Neural progenitor cell (in vitro differentiated cells): ENCODE measurements around the gene ARHGAP26. TPM values are rescaled to one million over a fixed set of nuclear protein-coding genes. Genes with fewer than 3 reads are reported as not detected.

ENCODE experiments used
- DNase-seq: peaks from one replicate; pipeline ENCODE4 v3.0.0-alpha.2; 2016; ENCODE audit warnings: low spot score
- H2AFZ ChIP-seq: fragments of 200-600 bp; sonication (generic); replicated peaks from 2 replicates; pipeline ENCODE4 v1.6.1; 2016; ENCODE audit warnings: antibody characterized with exemption
- H3F3A ChIP-seq: fragments of 200-600 bp; sonication (generic); 2 replicates; pipeline ENCODE4 v1.6.1; 2016; ENCODE audit warnings: antibody characterized with exemption, low read depth
- H3K27ac ChIP-seq: fragments of 200-600 bp; sonication (generic); 2 replicates; pipeline ENCODE4 v1.5.1; 2016; ENCODE audit warnings: mild to moderate bottlenecking
- H3K27me3 ChIP-seq: fragments of 200-600 bp; sonication (generic); 2 replicates; pipeline ENCODE4 v1.6.1; 2016; ENCODE audit warnings: mild to moderate bottlenecking, moderate library complexity
- H3K36me3 ChIP-seq: fragments of 200-600 bp; sonication (generic); 2 replicates; pipeline ENCODE4 v1.5.1; 2016
- H3K4me1 ChIP-seq: fragments of 200-600 bp; sonication (generic); 2 replicates; pipeline ENCODE4 v1.6.1; 2016; ENCODE audit warnings: mixed run types
- H3K4me2 ChIP-seq: fragments of 200-600 bp; sonication (generic); 2 replicates; pipeline ENCODE4 v1.6.1; 2016
- H3K4me3 ChIP-seq: fragments of 200-600 bp; sonication (generic); 2 replicates; pipeline ENCODE4 v1.5.1; 2016
- H3K79me2 ChIP-seq: fragments of 200-600 bp; sonication (generic); 2 replicates; pipeline ENCODE4 v1.6.1; 2016; ENCODE audit warnings: low read depth
- H3K9ac ChIP-seq: fragments of 200-600 bp; sonication (generic); 2 replicates; pipeline ENCODE4 v1.6.1; 2016
- H3K9me3 ChIP-seq: fragments of 200-600 bp; sonication (generic); 2 replicates; pipeline ENCODE4 v1.5.1; 2016; ENCODE audit warnings: low read depth
- H4K20me1 ChIP-seq: fragments of 200-600 bp; sonication (generic); 2 replicates; pipeline ENCODE4 v1.6.1; 2016; ENCODE audit warnings: low read depth
- H3K27ac Mint-ChIP-seq: 3 replicates; pipeline ENCODE4 v1.8.0; 2021; ENCODE audit warnings: mixed read lengths
- H3K27me3 Mint-ChIP-seq: 2 replicates; pipeline ENCODE4 v1.8.0; 2022; ENCODE audit warnings: low read depth, mild to moderate bottlenecking, inconsistent platforms, moderate library complexity, mixed read lengths; ENCODE audit not compliant: insufficient read depth
- H3K36me3 Mint-ChIP-seq: 3 replicates; pipeline ENCODE4 v1.8.0; 2021; ENCODE audit warnings: mixed read lengths
- H3K4me1 Mint-ChIP-seq: 3 replicates; pipeline ENCODE4 v1.8.0; 2021; ENCODE audit warnings: mixed read lengths
- H3K4me3 Mint-ChIP-seq: 3 replicates; pipeline ENCODE4 v1.8.0; 2021; ENCODE audit warnings: mild to moderate bottlenecking, moderate library complexity, mixed read lengths
- H3K9me3 Mint-ChIP-seq: 3 replicates; pipeline ENCODE4 v1.8.0; 2020; ENCODE audit warnings: mixed read lengths
- EZH2 ChIP-seq: fragments of 200-600 bp; sonication (generic); IDR thresholded peaks from 2 replicates; pipeline ENCODE4 v1.6.1; 2017; ENCODE audit warnings: antibody characterized with exemption, mild to moderate bottlenecking, moderate library complexity
- EZH2phosphoT487 ChIP-seq: fragments of 200-600 bp; sonication (generic); IDR thresholded peaks from 2 replicates; pipeline ENCODE4 v1.6.1; 2017; ENCODE audit warnings: antibody characterized with exemption
- total RNA-seq: library from RNA; depleted of rRNA; stranded (reverse); fragments of >200 nt; gene quantifications from 2 replicates; pipeline ENCODE4 v1.2.3, GENCODE V29; 2015; ENCODE audit warnings: low replicate concordance
- TF ChIP-seq, protein P1 (sequence below): fragments of 200-600 bp; sonication (generic); IDR thresholded peaks from 2 replicates; pipeline ENCODE4 v1.5.1; 2017; ENCODE audit warnings: antibody characterized with exemption, mild to moderate bottlenecking

Gene ARHGAP26
- total RNA-seq, 1 donor from 2014 or later = 7.0 TPM

DNA sequence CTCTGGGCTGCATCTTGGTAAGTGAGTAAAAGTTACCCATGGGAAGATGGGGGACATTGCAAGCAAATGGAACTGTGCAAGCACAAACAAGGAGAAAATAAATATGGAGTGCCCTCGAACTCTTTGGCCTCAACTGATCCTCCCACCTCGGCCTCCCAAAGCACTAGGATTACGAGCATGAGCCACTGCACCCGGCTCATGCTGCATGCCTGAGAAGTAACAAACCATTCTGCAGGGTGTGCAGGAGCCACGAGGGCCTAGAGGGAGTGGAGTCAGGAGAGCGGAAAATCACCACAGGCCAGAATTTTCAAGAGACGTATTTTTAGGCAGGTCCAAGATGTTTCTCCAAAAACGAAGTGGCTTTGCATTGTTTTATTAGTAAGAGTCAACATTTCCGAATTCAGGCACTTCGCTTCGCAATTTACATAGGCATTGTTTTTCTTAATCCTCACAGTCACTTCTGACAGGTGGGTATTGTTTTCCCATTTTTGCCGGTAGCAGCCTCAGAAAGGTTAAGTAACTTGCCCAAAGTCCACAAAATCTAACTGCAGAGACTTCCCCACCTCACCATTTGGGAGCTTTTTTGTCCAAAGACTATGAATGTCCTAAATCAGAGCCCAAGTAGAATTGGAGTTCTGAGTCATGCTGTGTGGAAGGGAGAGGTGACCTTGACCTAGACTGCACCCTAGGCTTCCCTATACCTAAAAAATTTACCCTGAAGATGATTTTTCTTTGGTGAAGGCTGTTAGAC, 403.1 kb downstream of the ARHGAP26 start:
- Histone ChIP-seq H2AFZ (no peak overlapping the region), H3K27me3 (no peaks in the 10 kb centered on the region), H3F3A (no peaks in the 10 kb centered on the region), H3K9ac (no peak overlapping the region), H3K79me2 (no peaks in the 10 kb centered on the region), H3K9me3 (no peaks in the 10 kb centered on the region), H3K4me1 (no peaks in the 10 kb centered on the region), H3K27ac (no peak overlapping the region), H3K4me2 (no peak overlapping the region), H3K4me3 (no peak overlapping the region), H3K36me3 (no peaks in the 10 kb centered on the region), H4K20me1 (no peaks in the 10 kb centered on the region)
- Mint-ChIP-seq H3K9me3 (no peaks in the 10 kb centered on the region), H3K4me1 (peaks cover 3% of the 10 kb centered on the region), H3K4me3 (no peak overlapping the region), H3K27ac (no peak overlapping the region), H3K27me3 (no peaks in the 10 kb centered on the region), H3K36me3 (no peaks in the 10 kb centered on the region)
- TF ChIP-seq EZH2 (no peak), EZH2phosphoT487 (no peak)
- TF ChIP-seq, protein P1, sequence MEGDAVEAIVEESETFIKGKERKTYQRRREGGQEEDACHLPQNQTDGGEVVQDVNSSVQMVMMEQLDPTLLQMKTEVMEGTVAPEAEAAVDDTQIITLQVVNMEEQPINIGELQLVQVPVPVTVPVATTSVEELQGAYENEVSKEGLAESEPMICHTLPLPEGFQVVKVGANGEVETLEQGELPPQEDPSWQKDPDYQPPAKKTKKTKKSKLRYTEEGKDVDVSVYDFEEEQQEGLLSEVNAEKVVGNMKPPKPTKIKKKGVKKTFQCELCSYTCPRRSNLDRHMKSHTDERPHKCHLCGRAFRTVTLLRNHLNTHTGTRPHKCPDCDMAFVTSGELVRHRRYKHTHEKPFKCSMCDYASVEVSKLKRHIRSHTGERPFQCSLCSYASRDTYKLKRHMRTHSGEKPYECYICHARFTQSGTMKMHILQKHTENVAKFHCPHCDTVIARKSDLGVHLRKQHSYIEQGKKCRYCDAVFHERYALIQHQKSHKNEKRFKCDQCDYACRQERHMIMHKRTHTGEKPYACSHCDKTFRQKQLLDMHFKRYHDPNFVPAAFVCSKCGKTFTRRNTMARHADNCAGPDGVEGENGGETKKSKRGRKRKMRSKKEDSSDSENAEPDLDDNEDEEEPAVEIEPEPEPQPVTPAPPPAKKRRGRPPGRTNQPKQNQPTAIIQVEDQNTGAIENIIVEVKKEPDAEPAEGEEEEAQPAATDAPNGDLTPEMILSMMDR = no peak
- DNase-seq = peak; percentile 18

DNA sequence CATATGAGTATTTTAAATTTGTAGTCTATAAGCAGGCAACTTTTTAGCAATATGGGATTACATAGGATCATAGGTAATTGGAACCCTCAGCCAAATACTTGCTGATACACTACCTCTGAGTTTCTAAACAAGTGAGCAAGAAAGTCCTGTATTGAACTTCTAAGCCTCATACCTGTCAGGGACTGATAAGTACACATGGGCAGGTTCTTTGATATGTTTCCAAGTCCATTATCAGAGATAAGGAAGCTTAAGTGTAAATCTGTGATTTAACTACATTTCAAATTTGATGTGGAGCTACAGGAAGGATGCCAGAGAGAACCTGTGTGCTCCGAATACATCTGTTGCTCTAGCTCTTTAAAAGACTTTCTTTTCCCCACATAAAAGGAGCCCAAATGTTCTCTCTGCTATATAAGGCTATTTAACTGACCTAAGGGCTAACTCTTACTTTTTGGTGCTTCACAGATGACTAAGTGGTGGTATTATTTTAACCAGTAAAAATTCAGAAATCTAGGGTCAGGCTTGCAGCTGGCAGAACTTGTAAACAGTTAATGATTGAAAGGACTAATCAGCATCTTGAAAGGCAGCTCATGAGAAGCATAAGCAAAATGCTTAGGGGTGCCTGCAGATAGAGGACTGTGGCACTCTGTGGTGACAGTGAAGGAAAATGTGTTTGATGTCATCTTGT, 404.7 kb downstream of the ARHGAP26 start:
- no peaks in the 10 kb centered on the region for H4K20me1 ChIP-seq
- H3K4me2 ChIP-seq = no peak overlapping the region
- H3K4me3 Mint-ChIP-seq = no peak overlapping the region
- no peak overlapping the region for H3K4me3 ChIP-seq
- H3K27me3 Mint-ChIP-seq = no peaks in the 10 kb centered on the region
- no peaks in the 10 kb centered on the region for H3K36me3 ChIP-seq
- no peaks in the 10 kb centered on the region for H3K9me3 Mint-ChIP-seq
- H3F3A ChIP-seq = no peaks in the 10 kb centered on the region
- H3K9ac ChIP-seq = no peak overlapping the region
- H3K36me3 Mint-ChIP-seq = no peaks in the 10 kb centered on the region
- no peak overlapping the region for H3K27ac Mint-ChIP-seq
- TF ChIP-seq, protein P1 = no peak
- no peak for TF ChIP-seq EZH2
- TF ChIP-seq EZH2phosphoT487 = no peak
- no peaks in the 10 kb centered on the region for H3K9me3 ChIP-seq
- H3K27ac ChIP-seq = no peak overlapping the region
- no peaks in the 10 kb centered on the region for H3K79me2 ChIP-seq
- no peak overlapping the region for H2AFZ ChIP-seq
- no peak for DNase-seq
- H3K27me3 ChIP-seq = no peaks in the 10 kb centered on the region
- no peaks in the 10 kb centered on the region for H3K4me1 ChIP-seq
- H3K4me1 Mint-ChIP-seq = peaks cover 4% of the 10 kb centered on the region

DNA sequence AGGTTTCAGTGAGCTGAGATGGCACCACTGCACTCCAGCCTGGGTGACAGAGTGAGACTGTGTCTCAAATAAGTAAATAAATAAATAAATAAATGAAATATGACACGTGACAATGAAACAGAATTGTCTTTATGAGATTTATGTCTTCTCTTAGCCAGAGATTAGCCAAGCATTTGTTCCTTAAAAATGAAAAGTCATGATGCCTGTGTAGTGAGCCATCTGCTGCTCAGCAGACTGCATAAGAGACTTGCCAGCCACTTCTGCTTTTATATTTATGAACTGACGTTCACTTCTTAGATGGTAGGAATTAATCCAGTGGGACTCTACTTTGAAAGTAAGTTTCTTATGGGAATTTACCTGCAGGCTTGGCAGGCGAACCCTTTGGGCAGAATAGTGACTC, 405.9 kb downstream of the ARHGAP26 start:
- Mint-ChIP-seq H3K27ac (no peak overlapping the region), H3K9me3 (no peaks in the 10 kb centered on the region), H3K36me3 (no peaks in the 10 kb centered on the region), H3K27me3 (no peaks in the 10 kb centered on the region), H3K4me1 (peaks cover 4% of the 10 kb centered on the region), H3K4me3 (no peak overlapping the region)
- no peaks in the 10 kb centered on the region for H3K36me3 ChIP-seq
- no peaks in the 10 kb centered on the region for H3K79me2 ChIP-seq
- no peak for DNase-seq
- H3F3A ChIP-seq = no peaks in the 10 kb centered on the region
- TF ChIP-seq EZH2 = no peak
- TF ChIP-seq, protein P1 = no peak
- no peak for TF ChIP-seq EZH2phosphoT487
- no peak overlapping the region for H3K4me2 ChIP-seq
- H4K20me1 ChIP-seq = no peaks in the 10 kb centered on the region
- no peaks in the 10 kb centered on the region for H3K4me1 ChIP-seq
- H3K27me3 ChIP-seq = no peaks in the 10 kb centered on the region
- no peak overlapping the region for H3K9ac ChIP-seq
- H3K9me3 ChIP-seq = no peaks in the 10 kb centered on the region
- H2AFZ ChIP-seq = no peak overlapping the region
- no peak overlapping the region for H3K27ac ChIP-seq
- no peak overlapping the region for H3K4me3 ChIP-seq
